IMR-90 (cell line): Measurements from ENCODE around the gene BAZ2B. TPM values are rescaled to one million over a fixed set of nuclear protein-coding genes. Genes with fewer than 3 reads are reported as not detected.

Source experiments
- ATAC-seq: fragments of 200-7000 bp; cut with Tn5 transposase; 2 replicates; pipeline ENCODE4 v1.9.1; 2020; ENCODE audit warnings: low read depth, mild to moderate bottlenecking, moderate library complexity
- BruUV-seq: library from RNA; stranded (reverse); fragments of 400-500 nt; replicated peaks from 2 replicates; lab custom pipeline; 2021; lab: Mats Ljungman, UMichigan
- CTCF ChIA-PET: fragments of 300-600 bp; formaldehyde crosslinking; extraction: SDS; loops from one replicate; lab custom pipeline; 2021; ENCODE audit warnings: antibody characterized with exemption; lab: Yijun Ruan, JAX
- POLR2A ChIA-PET: fragments of 300-600 bp; sonication (Branson Sonifier 250); formaldehyde crosslinking; loops from one replicate; lab custom pipeline; 2022; ENCODE audit warnings: antibody characterized with exemption; ENCODE audit not compliant: unreplicated experiment; lab: Charles Lee
- DNase-seq: peaks from one replicate; pipeline ENCODE4 v3.0.0; 2013
- H2AFZ ChIP-seq: replicated peaks from 2 replicates; pipeline ENCODE3; 2013; ENCODE audit warnings: low read length, mild to moderate bottlenecking; ENCODE audit not compliant: poor library complexity
- H2AK5ac ChIP-seq: 2 replicates; pipeline ENCODE4 v1.6.1; 2013; ENCODE audit warnings: low read depth, low read length, inconsistent platforms
- H2AK9ac ChIP-seq: replicated peaks from 2 replicates; pipeline ENCODE3; 2013; ENCODE audit warnings: mild to moderate bottlenecking, low read depth, low read length, moderate library complexity; ENCODE audit not compliant: poor library complexity
- H2BK120ac ChIP-seq: 2 replicates; pipeline ENCODE4 v1.6.1; 2013; ENCODE audit warnings: low read depth, low read length, inconsistent platforms
- H2BK15ac ChIP-seq: 3 replicates; pipeline ENCODE4 v1.6.1; 2013; ENCODE audit warnings: low read depth, low read length, inconsistent platforms
- H2BK20ac ChIP-seq: 2 replicates; pipeline ENCODE4 v1.6.1; 2013; ENCODE audit warnings: low read depth, mild to moderate bottlenecking, inconsistent platforms, low read length, moderate library complexity
- H2BK5ac ChIP-seq: 2 replicates; pipeline ENCODE4 v1.6.1; 2013; ENCODE audit warnings: mild to moderate bottlenecking, low read depth, low read length, inconsistent platforms; ENCODE audit not compliant: poor library complexity, severe bottlenecking
- H3K14ac ChIP-seq: replicated peaks from 2 replicates; pipeline ENCODE4 v1.6.1; 2013; ENCODE audit warnings: low read depth, low read length, inconsistent platforms
- H3K18ac ChIP-seq: 2 replicates; pipeline ENCODE4 v1.6.1; 2013; ENCODE audit warnings: low read depth, low read length, control low read depth
- H3K23ac ChIP-seq: 2 replicates; pipeline ENCODE4 v1.6.1; 2013; ENCODE audit warnings: low read depth, low read length, inconsistent platforms
- H3K27ac ChIP-seq: 2 replicates; pipeline ENCODE4 v1.5.1; 2013; ENCODE audit warnings: mild to moderate bottlenecking, control low read depth, low read length; ENCODE audit not compliant: insufficient read depth
- H3K27me3 ChIP-seq: 2 replicates; pipeline ENCODE4 v1.6.1; 2013; ENCODE audit warnings: low read length; ENCODE audit not compliant: control insufficient read depth, insufficient read depth
- H3K36me3 ChIP-seq: 2 replicates; pipeline ENCODE4 v1.6.1; 2013; ENCODE audit warnings: low read length, mixed read lengths; ENCODE audit not compliant: control insufficient read depth, insufficient read depth
- H3K4ac ChIP-seq: 2 replicates; pipeline ENCODE4 v1.6.1; 2013; ENCODE audit warnings: low read depth, low read length, inconsistent platforms
- H3K4me1 ChIP-seq: 2 replicates; pipeline ENCODE4 v1.6.1; 2013; ENCODE audit warnings: low read length, mixed read lengths; ENCODE audit not compliant: control insufficient read depth, insufficient read depth
- H3K4me2 ChIP-seq: 2 replicates; pipeline ENCODE4 v1.6.1; 2013; ENCODE audit warnings: low read depth, mild to moderate bottlenecking, control low read depth, low read length, moderate library complexity
- H3K4me3 ChIP-seq: 2 replicates; pipeline ENCODE4 v1.5.1; 2013; ENCODE audit warnings: low read depth, mild to moderate bottlenecking, control low read depth, low read length, moderate library complexity; ENCODE audit not compliant: insufficient read depth
- H3K56ac ChIP-seq: 2 replicates; pipeline ENCODE4 v1.6.1; 2013; ENCODE audit warnings: low read length, inconsistent platforms; ENCODE audit not compliant: insufficient read depth; ENCODE audit errors: extremely low read depth
- H3K79me1 ChIP-seq, 2 experiments: 2 replicates each; pipeline ENCODE4 v1.6.1; 2013; ENCODE audit warnings: low read length in 2 of 2, inconsistent platforms in 1 of 2, low read depth in 1 of 2
- H3K9ac ChIP-seq: 2 replicates; pipeline ENCODE4 v1.6.1; 2013; ENCODE audit warnings: low read depth, low read length, control low read depth
- H3K9me1 ChIP-seq: 2 replicates; pipeline ENCODE4 v1.6.1; 2013; ENCODE audit warnings: low read length, inconsistent platforms; ENCODE audit not compliant: insufficient read depth
- H3K9me3 ChIP-seq: 2 replicates; pipeline ENCODE4 v1.6.1; 2013; ENCODE audit warnings: low read length; ENCODE audit not compliant: control insufficient read depth, insufficient read depth
- H4K20me1 ChIP-seq: 2 replicates; pipeline ENCODE4 v1.6.1; 2013; ENCODE audit warnings: low read length, inconsistent platforms; ENCODE audit not compliant: insufficient read depth
- H4K5ac ChIP-seq: 2 replicates; pipeline ENCODE4 v1.6.1; 2013; ENCODE audit warnings: mild to moderate bottlenecking, low read depth, low read length, control low read depth
- H4K8ac ChIP-seq, 2 experiments: 2 replicates each; pipeline ENCODE4 v1.6.1; 2013; ENCODE audit warnings: low read depth in 2 of 2, low read length in 2 of 2, control low read depth in 1 of 2, inconsistent platforms in 1 of 2
- H4K91ac ChIP-seq: 2 replicates; pipeline ENCODE4 v1.6.1; 2013; ENCODE audit warnings: low read depth, low read length, inconsistent platforms; ENCODE audit not compliant: insufficient read depth
- FOS ChIP-seq: fragments of 150-350 bp; IDR thresholded peaks from 2 replicates; pipeline ENCODE4 v1.6.1; 2016; ENCODE audit warnings: low read depth, low read length
- RFX5 ChIP-seq: IDR thresholded peaks from 2 replicates; pipeline ENCODE4 v1.8.0; 2012; ENCODE audit warnings: low read depth, mild to moderate bottlenecking, low read length, moderate library complexity
- WGBS, 2 experiments: methylation state at CpG; one replicate each; pipeline versions ENCODE4 v1.1.5 to v1.1.7; 2013; ENCODE audit warnings: missing lambda C conversion rate in 2 of 2; ENCODE audit not compliant: insufficient read length in 1 of 2; ENCODE audit errors: extremely low coverage in 2 of 2; 5-methylcytosine and 5-hydroxymethylcytosine counted together
- dilution Hi-C: fragments of 300-500 bp; cut with HindIII; formaldehyde crosslinking; loops from one replicate; pipeline ENCODE4 v1.14.3; 2018; ENCODE audit warnings: low sequenced_read_pairs; ENCODE audit not compliant: unreplicated experiment
- in situ Hi-C: fragments of 300-500 bp; cut with MboI; formaldehyde crosslinking; loops from 3 replicates; pipeline ENCODE4 v1.14.3; 2019; ENCODE audit warnings: low sequenced_read_pairs, inconsistent platforms, mixed read lengths
- intact Hi-C: fragments of 100-400 bp; cut with micrococcal nuclease; formaldehyde crosslinking; loops from 2 replicates; pipeline ENCODE4 v1.10.0; 2022
- polyA plus RNA-seq, 3 experiments: library from polyadenylated mRNA; depleted of rRNA; stranded (reverse); fragments of >200 nt; gene quantifications; 2 replicates each; pipeline ENCODE4 v1.2.3, GENCODE V29; 2012; ENCODE audit warnings: low replicate concordance in 1 of 3
- total RNA-seq: library from RNA; depleted of rRNA; stranded (reverse); fragments of >200 nt; gene quantifications from 2 replicates; pipeline ENCODE4 v1.2.3, GENCODE V29; 2012

BAZ2B gene
- total and polyA plus RNA-seq, 2 of the 4 experiments (the other 2 are of a cell fraction), result 8.9 to 42.1 TPM

DNA sequence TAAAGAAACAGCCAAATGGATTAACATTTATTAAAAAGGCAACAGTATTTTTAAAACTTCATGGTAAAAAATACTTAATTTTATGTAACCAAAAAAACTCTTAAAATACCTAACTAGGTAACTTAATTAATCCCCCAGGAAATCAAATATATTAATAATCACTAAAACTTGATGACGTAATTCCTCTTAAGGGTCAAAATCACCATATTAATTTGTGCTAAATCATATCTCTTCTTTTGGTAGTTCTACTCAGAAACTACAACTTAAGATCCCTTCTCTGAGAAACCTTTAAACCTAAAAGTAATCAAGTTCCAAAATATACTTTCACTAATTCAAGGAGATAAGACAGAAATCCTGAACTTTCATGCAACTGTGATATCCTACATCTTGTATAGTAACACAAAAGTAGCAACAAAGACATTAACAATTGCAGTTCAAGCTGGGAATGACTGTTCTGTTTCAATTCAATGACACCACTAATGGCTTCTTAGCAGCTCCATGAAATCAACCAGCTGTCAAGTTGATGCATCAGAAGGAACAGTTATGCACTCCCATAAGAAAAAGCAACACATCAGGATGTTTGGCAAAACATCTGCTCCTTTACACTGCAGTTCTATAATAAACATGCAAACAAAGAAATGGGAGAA, 4.0 kb downstream of the BAZ2B start:
- H3K9ac ChIP-seq, result no peak overlapping the region

More for the DNA sequence above, 4.0 kb downstream of the BAZ2B start:
- Histone ChIP-seq H4K20me1 (peaks cover 7% of the 10 kb centered on the region; the same call in 1 of the 2 replicates), H3K18ac (no peak overlapping the region), H2BK20ac (no peak overlapping the region), H3K4me1 (0 out of 2 replicates have a peak, but pooled peaks cover 2% of the 10 kb centered on the region), H3K4me3 (no peak overlapping the region), H4K8ac (no peak overlapping the region), H2BK5ac (no peak overlapping the region), H3K4ac (no peak overlapping the region), H3K79me1 (peaks cover 3 to 25% of the 10 kb centered on the region in 2 experiments; a peak in 3 of 4 replicates), H3K36me3 (no peaks in the 10 kb centered on the region), H3K14ac (no peak overlapping the region), H3K9me1 (0 out of 2 replicates have a peak, but pooled peaks cover 3% of the 10 kb centered on the region), H4K91ac (no peak overlapping the region), H3K23ac (no peak overlapping the region), H4K5ac (no peak overlapping the region), H2AK5ac (no peak overlapping the region), H2AFZ (no peak overlapping the region), H3K9me3 (no peaks in the 10 kb centered on the region), H2BK15ac (no peak overlapping the region), H3K27ac (no peak overlapping the region), H3K4me2 (peak overlapping the region; percentile 69), H2BK120ac (no peak overlapping the region), H2AK9ac (no peak overlapping the region), H3K56ac (no peak overlapping the region), H3K27me3 (no peaks in the 10 kb centered on the region)
- BruUV-seq, result no TSS peak
- TF ChIP-seq FOS, result no peak
- TF ChIP-seq RFX5, result no peak
- no peak for ATAC-seq
- WGBS, 2 experiments, result no CpG with 5 or more reads among the region's 1 CpG
- CTCF ChIA-PET, result interaction anchor here (0.6 kb wide), 1 partner anchor 9 kb away, joined by 3 read pairs; no protein-coding TSS in a partner anchor
- DNase-seq, result peak; percentile 31
- POLR2A ChIA-PET, result no interaction called here
- dilution Hi-C loops, result no loop called here
- in situ Hi-C loops, result no loop called here
- intact Hi-C loops, result loop anchor here (10.0 kb wide), 1 partner anchor 478 kb away; no protein-coding TSS in a partner anchor
